Neuronal stem cell (in vitro differentiated cells): Measurements from ENCODE around the gene ADAMTS18.

Source experiments
- DNase-seq: peaks from one replicate; pipeline ENCODE4 v3.0.0-alpha.2; 2013; ENCODE audit warnings: low spot score
- H2AFZ ChIP-seq: one replicate; pipeline ENCODE4 v1.6.1; 2013; ENCODE audit warnings: mild to moderate bottlenecking, low read length, inconsistent platforms
- H2AK5ac ChIP-seq: 2 replicates; pipeline ENCODE4 v1.6.1; 2013; ENCODE audit warnings: low read depth, mild to moderate bottlenecking, inconsistent platforms, low read length, moderate library complexity, mixed read lengths
- H2BK120ac ChIP-seq: 2 replicates; pipeline ENCODE4 v1.6.1; 2013; ENCODE audit warnings: low read depth, mild to moderate bottlenecking, inconsistent platforms, low read length, moderate library complexity, mixed read lengths
- H2BK12ac ChIP-seq: one replicate; pipeline ENCODE4 v1.6.1; 2013; ENCODE audit warnings: low read length, inconsistent platforms
- H2BK15ac ChIP-seq: 2 replicates; pipeline ENCODE4 v1.6.1; 2013; ENCODE audit warnings: mild to moderate bottlenecking, low read length, inconsistent platforms, mixed read lengths
- H2BK5ac ChIP-seq: one replicate; pipeline ENCODE4 v1.6.1; 2013; ENCODE audit warnings: inconsistent platforms, mild to moderate bottlenecking, low read length, moderate library complexity
- H3K14ac ChIP-seq: one replicate; pipeline ENCODE4 v1.6.1; 2013; ENCODE audit warnings: low read length, inconsistent platforms
- H3K18ac ChIP-seq: 2 replicates; pipeline ENCODE4 v1.6.1; 2013; ENCODE audit warnings: low read length, inconsistent platforms
- H3K23ac ChIP-seq: 2 replicates; pipeline ENCODE4 v1.6.1; 2013; ENCODE audit warnings: low read depth, mild to moderate bottlenecking, mixed read lengths, low read length, inconsistent platforms; ENCODE audit not compliant: poor library complexity
- H3K27ac ChIP-seq: replicated peaks from 3 replicates; pipeline ENCODE4 v1.5.1; 2013; ENCODE audit warnings: low read length, inconsistent platforms
- H3K27me3 ChIP-seq, 3 experiments: 2 replicates each; pipeline ENCODE4 v1.6.1; 2013; ENCODE audit warnings: low read length in 3 of 3, mild to moderate bottlenecking in 2 of 3, inconsistent platforms in 1 of 3, low read depth in 1 of 3, mixed read lengths in 1 of 3, moderate library complexity in 1 of 3; ENCODE audit not compliant: control insufficient read depth in 3 of 3, insufficient read depth in 3 of 3
- H3K36me3 ChIP-seq, 2 donors: replicated peaks in 1 of 2; 2 replicates each; pipeline ENCODE4 v1.6.1; 2013; ENCODE audit warnings: low read length in 2 of 2; ENCODE audit not compliant: control insufficient read depth in 2 of 2, insufficient read depth in 2 of 2
- H3K4ac ChIP-seq: 2 replicates; pipeline ENCODE4 v1.6.1; 2013; ENCODE audit warnings: inconsistent platforms, mild to moderate bottlenecking, low read length, moderate library complexity
- H3K4me1 ChIP-seq, 2 donors: 1 replicate in 1 of 2; 2 replicates in 1 of 2; pipeline ENCODE4 v1.6.1; 2013; ENCODE audit warnings: low read length in 2 of 2, low read depth in 1 of 2; ENCODE audit not compliant: control insufficient read depth in 2 of 2, insufficient read depth in 1 of 2
- H3K4me2 ChIP-seq: one replicate; pipeline ENCODE4 v1.6.1; 2013; ENCODE audit warnings: mild to moderate bottlenecking, low read length, inconsistent platforms; ENCODE audit not compliant: insufficient read depth, poor library complexity, severe bottlenecking
- H3K4me3 ChIP-seq, 2 donors: 2 replicates each; pipeline ENCODE4 v1.5.1; 2013; ENCODE audit warnings: low read length in 2 of 2, mild to moderate bottlenecking in 2 of 2, inconsistent platforms in 1 of 2, moderate library complexity in 1 of 2
- H3K79me1 ChIP-seq: one replicate; pipeline ENCODE4 v1.6.1; 2013; ENCODE audit warnings: low read depth, mild to moderate bottlenecking, inconsistent platforms, low read length, moderate library complexity
- H3K9ac ChIP-seq: one replicate; pipeline ENCODE4 v1.6.1; 2013; ENCODE audit warnings: mild to moderate bottlenecking, low read depth, low read length, inconsistent platforms; ENCODE audit not compliant: poor library complexity
- H3K9me3 ChIP-seq, 2 donors: replicated peaks in 1 of 2; 2 replicates each; pipeline versions ENCODE3 to v1.6.1; 2013; ENCODE audit warnings: low read length in 2 of 2, mild to moderate bottlenecking in 2 of 2, inconsistent platforms in 1 of 2, low read depth in 1 of 2, mixed read lengths in 1 of 2, moderate library complexity in 1 of 2; ENCODE audit not compliant: control insufficient read depth in 2 of 2, insufficient read depth in 1 of 2
- H4K8ac ChIP-seq: one replicate; pipeline ENCODE4 v1.6.1; 2013; ENCODE audit warnings: low read depth, mild to moderate bottlenecking, inconsistent platforms, low read length, moderate library complexity
- H4K91ac ChIP-seq: one replicate; pipeline ENCODE4 v1.6.1; 2013; ENCODE audit warnings: low read length, low read depth, mild to moderate bottlenecking, inconsistent platforms; ENCODE audit not compliant: poor library complexity
- WGBS, 2 donors: extraction: QIAGEN DNeasy Blood & Tissue Kit; methylation state at CpG; one replicate each; pipeline ENCODE4 v1.1.7; 2013; ENCODE audit warnings: missing lambda C conversion rate in 2 of 2, mixed read lengths in 1 of 2; ENCODE audit not compliant: insufficient read length in 2 of 2, insufficient replicate concordance in 1 of 2; ENCODE audit errors: extremely low coverage in 2 of 2; 5-methylcytosine and 5-hydroxymethylcytosine counted together

Gene ADAMTS18

DNA sequence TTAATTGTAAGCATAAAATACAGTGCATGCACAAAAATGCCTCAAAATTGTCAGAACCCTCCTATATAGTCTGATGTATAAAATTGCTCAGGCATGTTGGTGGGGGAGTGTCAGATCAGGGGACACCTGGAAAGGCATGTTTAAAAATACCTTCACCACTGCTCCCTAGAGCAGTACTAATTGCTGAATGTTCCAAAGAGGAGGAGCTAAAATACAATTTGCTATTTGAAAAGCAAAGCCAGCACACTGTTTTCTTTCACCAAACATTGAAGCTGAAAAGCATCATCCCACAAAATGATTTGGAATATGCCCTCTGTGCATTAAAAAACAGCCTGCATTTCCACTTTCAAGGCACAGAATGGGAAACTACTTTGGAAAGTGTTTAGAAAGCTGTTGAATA is 2.6 kb downstream of the ADAMTS18 start:
- H3K27me3 ChIP-seq = peaks cover 3 to 76% (median 48%) of the 10 kb centered on the region in 3 experiments
- no peaks in the 10 kb centered on the region for H3K9me3 ChIP-seq
- no peaks in the 10 kb centered on the region for H3K79me1 ChIP-seq
- no peak overlapping the region for H2AK5ac ChIP-seq
- no peak overlapping the region for H4K91ac ChIP-seq
- H3K36me3 ChIP-seq = no peaks in the 10 kb centered on the region
- peaks cover 0 to 2% of the 10 kb centered on the region in 2 donors for H3K4me1 ChIP-seq
- no peak overlapping the region for H3K9ac ChIP-seq
- no peak overlapping the region for H4K8ac ChIP-seq
- no peak overlapping the region for H2BK15ac ChIP-seq
- H2BK5ac ChIP-seq = no peak overlapping the region
- H2BK120ac ChIP-seq = no peak overlapping the region
- H3K4me3 ChIP-seq = no peak overlapping the region
- no peak overlapping the region for H3K14ac ChIP-seq
- H3K27ac ChIP-seq = no peak overlapping the region
- no peak overlapping the region for H2AFZ ChIP-seq
- H3K18ac ChIP-seq = no peak overlapping the region
- no peak overlapping the region for H3K4ac ChIP-seq
- no peak overlapping the region for H3K23ac ChIP-seq
- H3K4me2 ChIP-seq = no peak overlapping the region
- DNase-seq = no peak
- H2BK12ac ChIP-seq = no peak overlapping the region

DNA sequence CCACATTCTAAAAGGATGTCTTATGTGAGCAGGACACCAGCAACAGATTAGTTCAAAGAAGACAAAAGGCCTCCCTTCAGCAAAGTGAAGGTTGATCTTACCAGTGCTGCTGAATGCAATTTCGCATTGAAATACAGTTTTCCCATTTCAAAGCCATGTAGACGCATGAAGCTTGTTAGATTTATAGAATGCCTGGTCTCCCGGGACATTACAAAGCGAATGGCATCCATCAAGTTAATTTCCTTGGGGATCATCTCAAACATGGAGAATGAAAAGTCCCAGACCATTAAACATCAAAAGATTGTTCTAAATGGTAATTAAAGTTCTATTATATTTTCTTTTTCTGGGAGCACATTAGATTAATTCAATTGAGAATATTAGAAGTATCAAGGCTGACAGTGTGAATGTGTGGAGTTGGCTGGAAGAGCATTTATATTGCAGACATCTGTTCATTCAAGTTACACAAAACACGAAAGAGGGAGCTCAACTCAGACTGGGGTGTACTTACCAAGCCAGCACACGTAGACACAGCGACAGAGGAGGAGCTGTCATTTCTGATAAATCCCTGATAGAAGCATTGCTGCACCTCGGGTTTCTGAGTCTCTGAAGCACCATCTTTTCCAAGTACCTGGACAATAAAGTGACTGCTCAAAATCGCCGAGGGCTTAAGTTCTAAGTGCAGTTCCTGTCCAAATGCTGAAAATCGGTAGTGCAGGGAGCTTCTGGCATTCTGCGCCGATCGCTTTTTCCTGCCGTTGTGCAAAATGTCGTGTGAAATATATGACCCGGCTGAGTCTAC is 3.8 kb downstream of the ADAMTS18 start:
- no peak overlapping the region for H3K27ac ChIP-seq
- H2AFZ ChIP-seq = no peak overlapping the region
- H2AK5ac ChIP-seq = no peak overlapping the region
- no peaks in the 10 kb centered on the region for H3K36me3 ChIP-seq
- no peak overlapping the region for H3K4ac ChIP-seq
- H3K4me2 ChIP-seq = no peak overlapping the region
- no peak overlapping the region for H4K91ac ChIP-seq
- no CpG with 5 or more reads among the region's 17 CpGs for WGBS, 2 donors
- H3K27me3 ChIP-seq = peaks cover 3 to 63% (median 38%) of the 10 kb centered on the region in 3 experiments
- no peak overlapping the region for H2BK5ac ChIP-seq
- no peak overlapping the region for H3K14ac ChIP-seq
- H2BK15ac ChIP-seq = no peak overlapping the region
- H3K9ac ChIP-seq = no peak overlapping the region
- no peaks in the 10 kb centered on the region for H3K79me1 ChIP-seq
- no peak for DNase-seq
- no peak overlapping the region for H2BK12ac ChIP-seq
- H2BK120ac ChIP-seq = no peak overlapping the region
- no peaks in the 10 kb centered on the region for H3K9me3 ChIP-seq
- H3K18ac ChIP-seq = no peak overlapping the region
- no peak overlapping the region for H4K8ac ChIP-seq
- no peak overlapping the region for H3K4me3 ChIP-seq
- H3K23ac ChIP-seq = no peak overlapping the region
- H3K4me1 ChIP-seq = peaks cover 0 to 2% of the 10 kb centered on the region in 2 donors

DNA sequence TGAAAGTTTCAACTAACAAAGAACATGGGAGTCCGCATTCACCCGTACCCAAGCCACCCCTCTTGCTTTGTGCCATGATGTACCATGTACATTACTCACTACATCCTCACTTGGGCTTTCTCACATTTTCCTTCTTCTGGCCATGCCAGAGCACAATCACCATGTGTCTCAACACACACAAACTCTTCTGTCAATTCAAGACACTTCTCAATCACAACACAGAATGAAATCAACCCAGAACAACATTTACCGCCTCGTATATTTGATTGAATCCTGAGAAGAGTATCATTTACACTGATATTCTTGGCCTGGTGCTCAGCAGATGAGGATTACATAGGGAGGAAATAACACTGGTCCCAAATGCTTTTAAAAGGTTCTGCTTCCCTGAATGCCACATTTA is 4.5 kb downstream of the ADAMTS18 start:
- no peak overlapping the region for H2AFZ ChIP-seq

DNA sequence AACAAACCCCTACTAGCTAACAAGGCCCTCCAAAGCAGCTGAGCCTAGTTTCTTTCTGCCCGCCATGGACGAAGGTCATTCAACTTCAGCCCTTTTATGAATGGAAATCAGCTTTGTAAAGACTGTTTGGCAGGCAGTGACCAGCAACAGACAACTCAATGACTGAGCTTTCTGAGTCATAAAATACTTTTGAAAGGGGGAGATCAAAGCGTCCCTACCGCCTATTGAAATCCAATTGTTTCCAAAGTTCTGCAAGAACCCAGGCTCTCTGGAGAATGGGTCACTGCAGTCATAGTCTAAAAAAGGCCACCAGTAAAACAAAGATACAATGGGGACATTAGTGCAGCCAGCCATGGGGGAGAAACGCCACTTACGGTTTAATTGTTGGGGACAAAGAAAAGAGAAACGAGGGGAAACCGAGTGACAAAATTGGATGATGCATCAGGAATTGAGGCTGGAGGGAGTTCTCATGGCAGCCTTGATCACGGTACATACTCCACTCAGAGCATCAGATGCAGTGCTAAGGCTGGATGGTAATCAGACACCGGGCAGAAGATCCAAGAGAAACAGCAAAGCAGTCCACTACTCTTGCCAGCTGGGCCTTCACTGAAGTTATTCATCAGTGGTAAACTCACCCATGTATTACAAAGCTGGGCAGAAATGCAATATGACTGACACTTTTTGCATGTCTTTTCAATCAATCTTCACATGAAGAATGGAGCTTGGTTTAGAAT is 9.8 kb downstream of the ADAMTS18 start:
- Histone ChIP-seq H3K4me1 (peaks cover 6 to 7% of the 10 kb centered on the region in 2 donors), H3K23ac (no peak overlapping the region), H2AFZ (no peak overlapping the region), H3K4me3 (no peak overlapping the region), H3K4ac (no peak overlapping the region), H3K27me3 (peaks cover 0 to 14% (median 0%) of the 10 kb centered on the region in 3 experiments), H2BK15ac (no peak overlapping the region), H4K8ac (no peak overlapping the region), H2AK5ac (no peak overlapping the region), H3K9ac (no peak overlapping the region), H3K79me1 (no peaks in the 10 kb centered on the region), H3K14ac (no peak overlapping the region), H3K27ac (peak overlapping the region; percentile 33), H3K36me3 (no peaks in the 10 kb centered on the region), H2BK120ac (no peak overlapping the region), H3K18ac (no peak overlapping the region), H4K91ac (no peak overlapping the region), H3K9me3 (no peaks in the 10 kb centered on the region), H3K4me2 (no peak overlapping the region), H2BK5ac (no peak overlapping the region), H2BK12ac (no peak overlapping the region)
- WGBS, 2 donors = no CpG with 5 or more reads among the region's 10 CpGs
- DNase-seq = peak; percentile 55

More for the DNA sequence above, 4.5 kb downstream of the ADAMTS18 start:
- H3K14ac ChIP-seq = no peak overlapping the region
- no peaks in the 10 kb centered on the region for H3K9me3 ChIP-seq
- no peak overlapping the region for H3K27ac ChIP-seq
- no peaks in the 10 kb centered on the region for H3K79me1 ChIP-seq
- no peak overlapping the region for H2BK5ac ChIP-seq
- H2BK120ac ChIP-seq = no peak overlapping the region
- no peak overlapping the region for H2BK15ac ChIP-seq
- no peak overlapping the region for H3K4me3 ChIP-seq
- no peak overlapping the region for H3K18ac ChIP-seq
- no peak overlapping the region for H3K9ac ChIP-seq
- no peak overlapping the region for H2BK12ac ChIP-seq
- H2AK5ac ChIP-seq = no peak overlapping the region
- H3K27me3 ChIP-seq = peaks cover 3 to 57% (median 32%) of the 10 kb centered on the region in 3 experiments
- no peak overlapping the region for H3K4ac ChIP-seq
- no peak overlapping the region for H4K8ac ChIP-seq
- H3K4me2 ChIP-seq = no peak overlapping the region
- peaks cover under 1 to 2% of the 10 kb centered on the region in 2 donors for H3K4me1 ChIP-seq
- no peak for DNase-seq
- no peak overlapping the region for H3K23ac ChIP-seq
- H3K36me3 ChIP-seq = no peaks in the 10 kb centered on the region
- WGBS, 2 donors = no CpG with 5 or more reads among the region's 4 CpGs
- no peak overlapping the region for H4K91ac ChIP-seq
